Islet of Langerhans (tissue), 1 donor: ENCODE data around the gene COL1A2.

ENCODE experiments used
- FAIRE-seq: peaks from one replicate; lab custom pipeline; 2011; peaks lifted over from hg19 to GRCh38; lab: Jason Lieb, UNC

COL1A2 gene

GRCh38 chr7:94394437-94395140 is at the start of gene COL1A2:
Gene COL1A2 (plus strand): TSS chr7:94394895. CDS start chr7:94395032, 137 bp downstream.
- no peak for FAIRE-seq

GRCh38 chr7:94345907-94346306 is 48.8 kb upstream of the COL1A2 start:
- FAIRE-seq: no peak

- FAIRE-seq: no peak
Observed at GRCh38 chr7:94348142-94348541, 46.6 kb upstream of the COL1A2 start.

- no peak for FAIRE-seq
Observed at GRCh38 chr7:94350734-94351133, 44.0 kb upstream of the COL1A2 start.

- no peak for FAIRE-seq
Observed at GRCh38 chr7:94351703-94352102, 43.0 kb upstream of the COL1A2 start.

DNA sequence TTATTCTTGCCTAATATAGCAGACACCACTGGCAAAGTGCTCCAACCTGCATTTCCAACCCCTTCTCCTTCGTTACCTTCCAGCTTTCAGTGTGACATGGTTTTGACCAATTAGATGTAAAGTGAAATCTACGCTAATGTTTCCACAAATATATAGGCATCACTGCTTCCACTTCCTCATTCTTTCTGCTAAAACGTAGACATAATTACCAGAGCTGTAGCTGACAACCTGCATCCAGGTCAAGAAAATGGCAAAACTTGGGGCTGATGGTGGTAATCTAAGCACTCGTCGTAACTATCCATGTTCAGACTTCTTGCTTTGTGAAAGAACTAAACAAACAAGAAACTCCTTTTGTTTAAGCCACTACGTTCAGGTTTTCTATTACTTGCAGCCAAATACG is 41.8 kb upstream of the COL1A2 start:
- FAIRE-seq: no peak

DNA sequence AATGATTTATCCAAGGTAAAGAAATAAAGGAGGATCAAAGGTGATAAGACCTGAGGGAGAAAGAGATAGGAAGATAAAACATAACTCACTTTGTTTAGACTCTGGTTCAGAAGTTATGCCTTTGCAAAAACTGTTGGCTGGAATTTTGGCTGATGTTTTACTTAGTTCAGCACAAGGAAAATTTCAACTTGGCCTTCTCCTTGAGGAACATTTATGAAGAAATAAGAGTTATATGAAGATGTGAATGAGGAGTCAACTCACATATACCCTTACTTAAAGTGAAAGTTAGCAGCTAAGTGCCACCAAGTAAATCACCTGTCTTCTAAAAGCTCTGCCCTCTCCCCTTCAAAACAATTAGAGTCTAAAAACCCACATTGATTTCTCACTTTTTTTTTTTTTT is 39.7 kb upstream of the COL1A2 start:
- FAIRE-seq: no peak

GRCh38 chr7:94355454-94355853 is 39.2 kb upstream of the COL1A2 start:
- FAIRE-seq: no peak

DNA sequence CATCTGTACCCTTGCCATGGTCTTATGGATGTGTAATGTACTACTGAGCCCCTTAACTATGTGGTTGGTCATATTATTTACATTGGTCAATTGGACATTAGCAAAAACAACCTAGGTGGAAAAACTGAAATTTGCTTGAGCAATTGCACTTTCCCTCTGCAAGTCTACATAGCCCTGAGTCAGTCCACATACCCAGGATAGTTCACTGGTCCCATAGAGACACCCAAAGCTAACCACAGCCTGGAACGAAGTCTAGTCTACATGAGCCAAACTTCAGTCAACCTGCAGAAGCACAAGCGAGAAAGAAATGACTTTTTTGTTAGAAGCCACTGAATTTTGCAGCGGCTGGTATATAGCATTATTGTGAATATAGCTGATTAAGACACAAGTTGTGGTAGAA is 37.6 kb upstream of the COL1A2 start:
- FAIRE-seq: no peak

DNA sequence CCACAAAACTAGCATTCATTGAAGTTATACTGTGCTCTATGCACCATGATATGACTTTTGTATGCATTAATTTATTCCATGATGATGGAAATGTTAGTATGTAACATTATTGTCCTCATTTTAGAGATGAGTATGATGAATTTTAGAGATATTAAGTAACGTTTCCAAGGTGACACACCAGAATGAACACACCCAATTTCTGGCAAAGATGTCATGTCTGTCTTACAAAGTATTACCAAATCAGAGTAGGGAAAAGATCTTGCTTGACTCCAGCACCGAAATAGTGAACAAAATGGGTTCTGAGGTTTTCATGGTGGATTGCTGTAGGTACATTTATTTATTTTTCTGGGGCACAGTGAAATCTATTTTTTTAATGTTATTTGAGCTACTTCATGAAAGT is 33.8 kb upstream of the COL1A2 start:
- no peak for FAIRE-seq

GRCh38 chr7:94362276-94362675 is 32.4 kb upstream of the COL1A2 start:
- FAIRE-seq: no peak

GRCh38 chr7:94364816-94365215 is 29.9 kb upstream of the COL1A2 start:
- FAIRE-seq: no peak

DNA sequence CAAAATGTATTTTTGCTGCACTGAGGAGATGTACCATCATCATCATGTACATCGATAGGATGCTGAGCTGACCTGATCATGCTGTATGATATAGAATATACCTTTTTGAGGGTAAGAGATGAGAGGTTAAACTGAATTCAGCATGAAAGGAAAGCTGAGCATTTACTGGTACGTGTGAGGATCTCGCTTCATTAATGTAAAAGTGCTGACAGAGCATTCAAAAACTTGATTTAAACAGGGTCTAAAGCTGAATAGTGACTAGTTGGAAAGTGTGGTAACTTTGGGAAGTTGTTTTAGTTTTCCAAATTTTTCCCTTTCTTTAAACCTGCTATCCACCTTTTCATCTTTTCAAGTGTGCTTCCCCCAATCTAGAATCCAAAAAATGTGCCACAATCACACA is 28.5 kb upstream of the COL1A2 start:
- no peak for FAIRE-seq

- no peak for FAIRE-seq
Observed at GRCh38 chr7:94366832-94367231, 27.9 kb upstream of the COL1A2 start.

DNA sequence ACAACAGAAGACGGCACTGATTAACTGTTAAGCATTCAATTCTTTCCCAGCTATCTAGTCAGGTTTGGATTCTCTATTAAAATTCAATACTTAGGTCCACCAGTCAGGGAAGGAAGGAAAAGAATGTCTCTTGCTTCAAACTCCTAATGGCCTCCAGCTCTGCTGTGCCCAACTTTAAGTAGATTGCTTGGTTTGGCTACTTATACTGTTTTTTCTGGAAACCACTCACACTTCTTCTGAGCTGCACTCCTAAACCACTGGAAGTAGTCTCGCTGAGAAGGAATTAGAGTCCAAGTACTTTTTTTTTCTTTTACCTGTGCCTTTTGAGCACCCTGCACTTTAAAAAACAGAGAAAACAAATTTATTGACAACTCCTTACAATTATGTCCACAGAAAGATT is 26.7 kb upstream of the COL1A2 start:
- no peak for FAIRE-seq

DNA sequence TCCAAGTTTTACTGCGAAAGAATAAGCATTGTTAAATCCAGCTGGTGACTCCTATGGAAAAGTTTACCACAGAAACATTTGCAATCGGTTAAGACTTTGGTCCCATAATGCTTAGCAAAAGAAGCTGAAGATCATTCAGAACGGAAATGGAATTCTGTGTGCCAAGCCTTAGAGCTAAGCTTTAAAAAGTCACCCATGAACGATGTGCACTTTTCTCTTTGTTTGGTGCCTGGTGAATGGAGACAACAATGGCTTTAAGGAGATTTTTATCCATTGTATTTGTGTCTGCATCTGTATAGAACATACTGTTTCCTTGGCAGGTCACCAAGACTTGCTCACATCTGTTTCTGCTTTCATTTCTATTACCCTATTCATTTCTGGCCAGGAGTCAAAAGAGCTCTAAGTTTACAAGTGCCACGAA is 26.3 kb upstream of the COL1A2 start:
- FAIRE-seq: no peak

GRCh38 chr7:94374231-94374630 is 20.5 kb upstream of the COL1A2 start:
- FAIRE-seq: no peak

DNA sequence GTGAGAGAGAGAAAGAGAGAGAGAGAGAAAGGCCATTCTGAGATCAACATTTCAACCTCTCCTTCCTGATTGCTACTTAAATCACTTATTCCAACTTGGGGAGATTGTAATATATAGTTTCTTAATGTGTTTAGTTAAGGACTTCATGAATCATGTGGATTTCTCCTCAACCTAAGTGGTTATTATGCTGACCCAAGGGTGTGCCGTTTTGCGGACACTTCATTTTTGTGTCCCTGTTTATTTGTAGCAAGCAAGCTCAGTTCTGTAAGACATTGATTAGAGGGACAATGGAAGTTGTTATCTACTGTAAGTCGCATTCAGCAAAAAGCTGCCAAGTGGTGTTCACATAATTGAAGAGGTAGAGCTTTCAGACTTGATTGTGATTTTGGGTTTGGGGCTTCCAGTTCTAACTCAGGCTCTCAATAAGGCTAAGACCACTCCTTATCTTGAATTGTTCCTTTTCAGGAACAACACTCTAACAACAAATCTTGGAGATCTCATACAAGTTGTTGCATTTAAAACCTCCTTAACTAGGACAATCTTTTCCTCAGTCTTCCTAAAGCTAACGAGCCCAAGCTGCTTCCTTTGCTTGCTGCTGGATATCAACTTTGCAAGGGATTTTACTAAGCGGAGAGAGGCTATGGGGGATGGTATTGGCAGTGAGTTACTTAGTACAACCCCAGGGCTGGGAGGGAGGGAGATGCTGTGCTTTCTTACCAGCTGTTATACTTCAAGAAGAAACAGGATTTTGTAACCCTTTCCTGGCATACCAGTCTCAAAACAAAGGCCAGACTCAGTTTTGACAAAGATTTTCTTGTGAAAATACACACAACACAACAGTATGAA is 19.8 kb upstream of the COL1A2 start:
- FAIRE-seq: no peak

- FAIRE-seq: no peak
Observed at GRCh38 chr7:94375691-94376090, 19.0 kb upstream of the COL1A2 start.

GRCh38 chr7:94376281-94376680 is 18.4 kb upstream of the COL1A2 start:
- no peak for FAIRE-seq

DNA sequence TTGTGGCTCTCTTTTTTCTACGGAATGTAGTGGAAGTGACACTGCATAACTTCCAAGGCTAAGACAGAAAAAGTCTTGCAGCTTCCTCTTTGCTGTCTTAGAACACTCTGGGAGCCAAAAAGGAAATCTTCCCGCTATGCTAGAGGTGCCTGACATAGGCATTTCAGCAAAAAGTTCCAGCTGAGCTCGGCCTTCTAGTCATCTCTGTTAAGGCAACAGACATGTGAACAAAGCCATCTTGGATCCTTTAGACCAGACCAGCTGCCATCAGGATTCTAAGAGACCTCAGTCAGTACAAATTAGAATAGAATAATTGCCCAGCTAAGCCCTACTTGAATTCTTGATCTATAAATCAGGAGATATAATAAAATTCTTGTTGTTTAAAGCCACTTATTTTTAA is 16.3 kb upstream of the COL1A2 start:
- FAIRE-seq: no peak

- FAIRE-seq: no peak
Observed at GRCh38 chr7:94380264-94380663, 14.4 kb upstream of the COL1A2 start.

GRCh38 chr7:94382132-94382531 is 12.6 kb upstream of the COL1A2 start:
- no peak for FAIRE-seq

GRCh38 chr7:94382746-94383145 is 11.9 kb upstream of the COL1A2 start:
- no peak for FAIRE-seq
